ENCODE measurements around the gene KRT15.

DNA sequence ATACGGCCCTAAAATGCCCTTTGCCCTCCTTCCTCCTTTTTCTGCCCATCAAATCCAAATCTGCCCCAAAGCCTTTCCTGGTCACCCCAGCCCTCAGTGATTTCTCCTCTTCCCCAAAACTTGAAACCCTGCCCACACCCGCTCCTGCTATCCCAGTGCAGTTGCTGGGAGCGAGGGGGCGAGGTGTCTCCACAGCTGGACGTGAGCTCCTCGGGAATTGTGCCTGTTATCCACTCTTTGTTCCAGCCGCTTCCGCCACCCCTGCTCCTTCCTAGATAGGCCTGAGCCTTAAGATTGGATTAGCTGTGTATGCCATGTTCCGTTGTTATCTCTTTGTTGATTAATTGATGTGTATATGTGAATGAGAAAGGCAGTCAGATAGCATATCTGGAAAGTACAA lies 35.2 kb downstream of the KRT15 start:
- TF ChIP-seq, protein P1, sequence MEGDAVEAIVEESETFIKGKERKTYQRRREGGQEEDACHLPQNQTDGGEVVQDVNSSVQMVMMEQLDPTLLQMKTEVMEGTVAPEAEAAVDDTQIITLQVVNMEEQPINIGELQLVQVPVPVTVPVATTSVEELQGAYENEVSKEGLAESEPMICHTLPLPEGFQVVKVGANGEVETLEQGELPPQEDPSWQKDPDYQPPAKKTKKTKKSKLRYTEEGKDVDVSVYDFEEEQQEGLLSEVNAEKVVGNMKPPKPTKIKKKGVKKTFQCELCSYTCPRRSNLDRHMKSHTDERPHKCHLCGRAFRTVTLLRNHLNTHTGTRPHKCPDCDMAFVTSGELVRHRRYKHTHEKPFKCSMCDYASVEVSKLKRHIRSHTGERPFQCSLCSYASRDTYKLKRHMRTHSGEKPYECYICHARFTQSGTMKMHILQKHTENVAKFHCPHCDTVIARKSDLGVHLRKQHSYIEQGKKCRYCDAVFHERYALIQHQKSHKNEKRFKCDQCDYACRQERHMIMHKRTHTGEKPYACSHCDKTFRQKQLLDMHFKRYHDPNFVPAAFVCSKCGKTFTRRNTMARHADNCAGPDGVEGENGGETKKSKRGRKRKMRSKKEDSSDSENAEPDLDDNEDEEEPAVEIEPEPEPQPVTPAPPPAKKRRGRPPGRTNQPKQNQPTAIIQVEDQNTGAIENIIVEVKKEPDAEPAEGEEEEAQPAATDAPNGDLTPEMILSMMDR (IDR thresholded peaks at IDR 0.05): no peak
- TF ChIP-seq POLR2A (IDR thresholded peaks at IDR 0.05): no peak
- TF ChIP-seq EP300 (IDR thresholded peaks at IDR 0.05; ENCODE audit: low read depth): no peak
- no peak for TF ChIP-seq POLR2AphosphoS5 (IDR thresholded peaks at IDR 0.05)
